Measurements from ENCODE around the gene INSR.

Gene INSR

DNA sequence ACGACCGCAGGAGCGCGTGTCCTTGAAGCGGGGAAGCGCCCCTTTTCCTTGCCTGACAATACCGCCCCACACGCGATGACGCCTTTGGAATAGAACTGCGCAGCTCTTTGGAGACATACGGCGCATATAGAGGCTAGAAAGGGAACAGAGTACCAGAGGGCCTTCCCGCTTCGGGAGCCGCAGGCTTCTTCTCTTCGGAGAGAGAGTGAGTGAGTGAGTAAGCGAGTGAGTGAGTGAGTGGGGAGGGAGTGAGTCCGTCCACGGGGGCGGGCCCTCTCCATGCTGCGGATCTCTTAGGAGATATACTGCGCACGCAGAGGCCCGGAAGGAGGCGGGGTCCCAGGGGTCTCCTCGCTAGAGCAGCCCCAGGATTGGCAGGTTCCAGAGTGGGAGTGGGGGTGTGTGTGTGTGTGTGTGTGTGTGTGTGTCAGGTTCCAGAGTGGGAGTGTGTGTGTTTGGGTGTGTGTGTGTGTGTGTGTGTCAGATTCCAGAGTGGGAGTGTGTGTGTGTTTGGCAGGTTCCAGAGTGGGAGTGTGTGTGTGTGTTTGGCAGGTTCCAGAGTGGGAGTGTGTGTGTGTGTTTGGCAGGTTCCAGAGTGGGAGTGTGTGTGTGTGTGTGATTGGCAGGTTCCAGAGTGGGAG lies 97.0 kb downstream of the INSR start:
- in situ Hi-C loops (cut with HindIII; ENCODE audit: low sequenced_read_pairs): no loop called here

DNA sequence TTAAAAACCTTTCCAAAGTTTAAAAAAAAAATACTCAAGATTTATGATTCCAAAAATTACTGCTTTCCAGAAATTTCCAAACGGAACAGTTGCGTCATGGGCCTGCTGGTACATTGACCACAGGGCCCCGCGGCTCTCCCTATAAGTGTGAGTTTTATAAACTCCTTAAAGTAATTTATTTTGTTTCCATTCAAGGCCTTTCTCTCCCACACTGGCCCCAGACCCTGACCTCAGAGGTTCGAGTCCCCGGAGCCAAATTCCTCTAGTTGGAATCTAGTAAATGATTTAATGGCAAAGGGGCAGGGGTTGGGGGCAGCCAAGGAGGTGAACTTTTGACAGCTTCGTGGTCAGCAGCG lies 97.5 kb downstream of the INSR start:
- in situ Hi-C loops (cut with HindIII; ENCODE audit: low sequenced_read_pairs): no loop called here

DNA sequence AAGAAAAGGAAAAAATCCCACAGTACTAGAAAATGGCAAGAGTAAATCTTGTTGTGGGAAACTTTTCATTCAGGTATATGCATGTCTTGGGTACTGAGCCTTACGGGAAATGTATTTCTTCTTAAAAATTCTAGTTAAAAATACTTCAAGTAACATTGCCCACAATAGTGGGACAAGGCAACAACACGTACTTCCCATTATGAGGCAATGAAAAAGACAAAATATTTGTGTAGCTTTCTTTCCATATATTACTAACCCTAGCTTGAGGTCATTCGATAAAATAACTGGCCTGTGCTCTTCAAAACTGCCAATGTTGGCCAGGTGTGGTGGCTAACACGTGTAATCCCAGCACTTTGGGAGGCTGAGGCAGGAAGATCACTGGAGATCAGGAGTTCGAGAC lies 99.2 kb downstream of the INSR start:
- in situ Hi-C loops (cut with HindIII; ENCODE audit: low sequenced_read_pairs): no loop called here

DNA sequence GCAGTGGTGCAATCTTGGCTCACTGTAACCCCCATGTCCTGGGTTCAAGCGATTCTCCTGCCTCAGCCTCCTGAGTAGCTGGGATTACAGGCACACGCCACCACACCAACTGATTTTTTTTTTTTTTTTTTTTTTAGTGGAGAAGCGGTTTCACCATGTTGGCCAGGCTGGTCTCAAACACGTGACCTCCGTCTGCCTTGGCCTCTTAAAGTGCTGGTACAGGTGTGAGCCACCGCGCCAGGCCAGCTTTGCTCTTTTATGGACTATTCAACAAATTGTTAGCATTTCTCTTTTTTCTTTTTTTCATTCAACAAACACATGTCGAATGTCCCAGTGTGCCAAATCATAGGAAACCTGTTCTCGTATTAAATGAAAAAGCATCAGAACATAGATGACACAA lies 99.6 kb downstream of the INSR start:
- in situ Hi-C loops (cut with HindIII; ENCODE audit: low sequenced_read_pairs): no loop called here

DNA sequence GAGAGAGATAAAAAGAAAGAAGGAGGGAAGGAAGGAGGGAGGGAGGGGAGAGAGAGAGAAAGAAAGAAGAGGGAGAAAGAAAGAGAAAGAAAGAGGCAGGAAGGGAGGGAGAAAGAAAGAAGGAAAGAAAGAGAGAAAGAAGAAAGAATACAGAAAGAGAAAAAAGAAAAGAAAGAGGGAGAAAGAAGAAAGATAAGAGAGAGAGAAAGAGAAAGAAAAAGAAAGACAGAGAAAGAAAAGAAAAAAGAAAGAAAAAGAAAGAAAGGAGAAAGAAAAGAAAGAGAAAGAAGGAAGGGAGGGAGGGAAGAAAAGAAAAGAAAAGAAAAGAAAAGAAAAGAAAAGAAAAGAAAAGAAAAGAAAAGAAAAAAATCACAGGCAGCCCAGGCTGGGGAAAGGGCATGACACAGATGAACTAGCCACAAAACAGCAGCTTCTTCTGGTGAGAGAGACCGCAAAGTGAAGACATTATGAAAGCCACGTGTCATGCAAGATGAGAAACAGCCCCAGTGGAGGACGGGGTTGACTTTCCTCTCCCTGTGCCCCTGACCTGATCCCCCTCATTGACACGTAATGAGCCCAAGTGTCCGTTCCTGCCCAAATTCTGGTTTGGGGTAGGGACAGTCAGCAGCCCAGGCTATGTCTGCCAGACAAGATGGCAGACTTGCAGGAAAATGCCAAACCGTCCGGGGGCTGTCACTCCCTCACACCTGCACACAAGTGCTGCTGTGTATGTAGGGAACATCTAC lies 102.1 kb downstream of the INSR start:
- in situ Hi-C loops (cut with HindIII; ENCODE audit: low sequenced_read_pairs): no loop called here

DNA sequence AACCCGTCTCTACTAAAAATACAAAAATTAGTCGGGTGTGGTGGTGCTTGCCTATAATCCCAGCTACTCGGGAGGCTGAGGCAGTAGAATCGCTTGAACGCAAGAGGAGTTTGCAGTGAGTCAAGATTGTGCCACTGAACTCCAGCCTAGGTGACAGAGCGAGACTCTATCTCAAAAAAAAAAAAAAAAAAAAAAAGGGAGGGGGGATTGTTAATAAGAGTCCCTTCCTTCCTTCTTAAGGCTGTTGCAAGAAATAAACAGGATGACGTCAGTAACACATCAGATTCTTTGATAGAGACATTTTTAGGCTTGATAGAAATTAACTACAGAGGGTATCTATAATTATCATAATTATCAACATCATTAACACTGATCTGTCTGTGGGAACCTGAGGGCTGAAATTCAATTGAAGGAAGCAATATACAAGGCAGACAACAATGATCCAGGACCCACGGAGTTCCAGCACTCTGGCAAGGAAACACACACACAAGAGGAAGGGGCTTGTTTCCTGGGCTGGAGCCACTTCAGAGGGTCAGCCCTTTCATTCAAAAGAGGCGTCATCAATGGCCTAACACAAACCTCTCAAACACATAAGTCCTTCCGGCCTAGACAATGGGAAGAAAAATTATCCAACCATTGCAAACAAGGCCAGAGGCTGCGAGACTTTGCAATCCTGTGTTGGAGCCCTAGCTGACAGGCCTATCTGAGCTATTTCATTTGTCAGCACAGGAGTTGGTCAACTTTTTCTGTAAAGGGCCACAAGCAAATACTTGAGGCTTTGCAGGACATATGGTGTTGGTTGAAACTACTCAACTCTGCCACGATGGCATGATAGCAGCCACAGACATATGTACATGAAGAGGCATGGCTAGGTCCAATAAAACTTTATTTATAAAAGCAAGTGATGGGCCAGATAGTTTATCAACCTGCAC lies 105.2 kb downstream of the INSR start:
- in situ Hi-C loops (cut with HindIII; ENCODE audit: low sequenced_read_pairs): no loop called here

DNA sequence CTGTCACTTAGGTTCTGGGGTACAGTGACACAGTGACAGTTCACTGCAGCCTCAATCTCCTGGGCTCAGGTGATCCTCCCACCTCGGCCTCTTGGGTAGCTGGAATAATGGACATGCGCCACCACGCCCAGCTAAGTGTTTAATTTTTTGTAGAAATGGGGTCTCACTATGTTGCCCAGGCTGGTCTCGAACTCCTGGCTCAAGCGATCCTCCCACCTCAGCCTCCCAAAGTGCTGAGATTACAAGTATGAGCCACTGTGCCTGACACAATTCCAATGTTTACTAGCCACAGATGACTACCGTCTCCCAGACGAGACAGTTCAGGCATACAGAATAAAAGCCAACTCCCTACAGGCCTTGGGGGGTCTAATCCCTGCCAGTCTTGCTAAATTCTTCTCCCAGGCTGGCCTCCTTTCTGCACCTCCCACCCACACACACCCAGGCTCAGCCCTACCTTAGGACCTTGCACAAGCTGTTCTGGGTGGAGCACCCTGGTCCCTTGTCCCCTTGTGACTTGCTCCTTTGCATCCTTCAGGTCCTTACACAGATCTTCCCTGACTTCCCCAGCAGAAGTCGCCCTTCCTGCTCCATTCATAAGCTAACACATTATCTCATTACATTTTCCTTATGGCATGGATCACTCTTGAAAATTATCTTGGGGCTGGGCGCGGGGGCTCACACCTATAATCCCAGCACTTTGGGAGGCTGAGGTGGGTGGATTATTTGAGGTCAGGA lies 106.4 kb downstream of the INSR start:
- in situ Hi-C loops (cut with HindIII; ENCODE audit: low sequenced_read_pairs): no loop called here

DNA sequence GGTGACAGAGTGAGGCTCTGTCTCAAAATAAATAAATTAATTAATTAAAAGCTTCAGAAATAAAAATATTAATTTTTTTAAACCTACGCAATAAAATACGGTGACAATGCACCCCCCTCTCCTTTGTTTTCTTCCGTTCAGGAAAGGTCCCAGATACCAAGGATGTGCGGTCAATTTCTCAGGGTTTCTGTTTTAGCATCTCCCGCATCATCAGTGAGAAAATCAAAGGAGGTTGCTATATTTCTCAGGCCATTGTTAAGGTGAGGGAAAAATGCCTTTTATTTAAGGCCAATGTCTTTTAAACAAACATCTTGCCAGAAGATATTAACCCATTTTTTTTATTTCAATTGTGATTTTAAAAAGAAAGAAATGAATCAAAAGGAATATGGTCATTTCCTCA lies 111.7 kb downstream of the INSR start:
- in situ Hi-C loops (cut with HindIII; ENCODE audit: low sequenced_read_pairs): no loop called here

DNA sequence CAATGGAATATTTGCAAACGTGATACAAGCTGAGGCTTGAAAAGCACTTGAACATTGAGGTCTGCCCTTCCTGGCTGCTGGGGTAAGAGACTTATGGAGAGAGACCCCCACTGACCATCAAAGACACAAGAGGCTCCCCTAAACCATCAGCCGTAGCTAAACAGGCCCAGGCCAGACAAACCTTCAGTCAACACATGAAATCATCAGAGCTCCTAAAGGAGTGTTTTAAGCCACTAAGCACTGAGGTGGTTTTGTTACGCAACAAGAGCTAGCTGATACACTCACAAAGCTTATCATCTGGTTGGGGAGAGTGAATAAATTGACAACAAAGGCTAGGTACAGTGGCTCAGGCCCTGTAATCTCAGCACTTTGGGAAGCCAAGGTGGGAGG lies 114.3 kb downstream of the INSR start:
- in situ Hi-C loops (cut with HindIII; ENCODE audit: low sequenced_read_pairs): no loop called here

DNA sequence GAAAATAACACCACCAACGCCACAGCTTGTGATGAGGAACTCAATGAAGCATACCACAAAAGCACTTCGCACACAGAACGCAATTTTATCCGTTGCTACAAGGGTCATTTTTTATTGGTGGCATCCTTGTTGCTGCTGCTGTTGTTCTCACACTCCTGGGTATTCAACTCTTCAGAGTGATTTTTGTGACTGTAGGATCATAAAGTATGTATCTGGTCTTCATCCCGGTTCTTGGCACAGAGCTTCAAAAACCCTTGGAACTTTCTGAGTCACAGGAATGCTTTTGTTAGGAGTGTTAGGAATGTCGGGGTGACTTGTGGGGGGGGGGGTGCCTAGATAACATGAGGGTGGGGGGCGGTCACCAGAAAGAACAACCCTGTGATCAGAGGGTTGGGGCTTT lies 116.3 kb downstream of the INSR start:
- in situ Hi-C loops (cut with HindIII; ENCODE audit: low sequenced_read_pairs): no loop called here

DNA sequence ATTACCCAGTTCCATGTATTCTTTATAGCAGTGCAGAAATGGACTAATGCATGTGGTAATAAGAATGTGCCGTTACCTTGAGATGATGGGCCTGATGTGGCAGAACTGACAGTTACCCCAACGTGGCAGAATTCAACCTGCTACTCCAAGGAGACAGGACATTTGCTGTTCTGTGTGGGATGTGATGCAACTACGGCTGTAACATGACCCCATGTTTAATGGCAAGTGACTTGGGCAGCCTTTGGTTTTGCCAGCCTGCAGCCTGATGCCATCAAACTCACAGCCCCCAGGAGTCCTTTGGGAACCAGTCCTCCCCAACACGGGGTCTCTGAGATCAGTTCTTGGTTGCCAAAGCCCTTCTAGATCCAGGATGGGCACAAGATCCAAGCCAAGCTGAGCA lies 117.4 kb downstream of the INSR start:
- in situ Hi-C loops (cut with HindIII; ENCODE audit: low sequenced_read_pairs): no loop called here

DNA sequence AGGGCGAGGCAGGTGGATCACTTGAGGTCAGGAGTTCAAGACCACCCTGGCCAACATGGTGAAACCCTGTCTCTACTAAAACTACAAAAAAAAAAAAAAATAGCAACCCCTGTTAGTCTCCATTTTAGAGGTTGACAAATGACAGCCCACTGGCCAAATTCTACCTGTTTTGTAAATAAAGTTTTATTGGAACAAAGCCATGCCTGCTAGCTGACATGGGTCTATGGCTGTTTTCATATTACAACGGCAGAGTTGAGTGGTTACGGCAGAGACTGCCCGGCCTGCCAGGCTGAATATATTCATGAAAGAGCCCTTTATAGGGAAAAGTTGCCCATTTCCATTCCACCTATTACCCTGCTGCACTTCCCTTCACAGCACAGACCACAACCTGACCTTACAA lies 121.4 kb downstream of the INSR start:
- in situ Hi-C loops (cut with HindIII; ENCODE audit: low sequenced_read_pairs): no loop called here

DNA sequence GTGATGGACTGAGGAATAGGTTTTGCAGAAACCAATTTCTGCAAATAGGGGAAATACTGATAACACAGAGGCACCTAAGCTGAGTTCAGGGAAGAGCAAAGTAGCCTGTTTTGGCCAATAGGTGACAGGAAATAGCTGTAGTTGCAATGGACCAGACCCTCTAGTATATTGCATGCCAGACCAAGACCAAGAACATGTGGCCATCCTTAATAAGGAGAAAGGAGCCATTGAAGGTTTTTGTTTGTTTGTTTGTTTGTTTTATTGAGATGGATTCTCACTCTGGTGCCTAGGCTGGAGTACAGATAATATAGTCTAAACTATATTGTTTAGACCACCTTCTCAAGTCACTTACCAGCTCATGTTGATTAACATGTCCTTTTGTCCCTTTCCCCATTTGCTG lies 123.2 kb downstream of the INSR start:
- in situ Hi-C loops (cut with HindIII; ENCODE audit: low sequenced_read_pairs): no loop called here

DNA sequence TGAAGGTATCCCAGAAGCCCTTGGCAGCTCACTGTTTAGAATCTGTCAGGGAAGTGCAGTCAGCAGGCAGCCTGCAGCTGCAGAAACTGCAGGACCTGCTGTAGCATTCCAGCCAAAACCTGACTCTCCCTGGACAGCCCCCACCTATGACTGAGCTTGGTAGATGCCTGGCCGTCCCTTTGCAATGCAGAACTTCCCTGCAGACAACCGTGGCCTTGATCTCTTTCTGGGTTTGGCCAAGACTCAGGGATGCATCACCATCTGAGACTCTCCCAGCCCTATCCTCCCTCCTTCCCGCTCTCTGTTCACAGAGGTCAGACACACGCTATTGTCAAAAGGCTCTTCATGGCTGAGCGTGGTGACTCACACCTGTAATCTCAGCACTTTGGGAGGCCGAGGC lies 125.3 kb downstream of the INSR start:
- in situ Hi-C loops (cut with HindIII; ENCODE audit: low sequenced_read_pairs): no loop called here

DNA sequence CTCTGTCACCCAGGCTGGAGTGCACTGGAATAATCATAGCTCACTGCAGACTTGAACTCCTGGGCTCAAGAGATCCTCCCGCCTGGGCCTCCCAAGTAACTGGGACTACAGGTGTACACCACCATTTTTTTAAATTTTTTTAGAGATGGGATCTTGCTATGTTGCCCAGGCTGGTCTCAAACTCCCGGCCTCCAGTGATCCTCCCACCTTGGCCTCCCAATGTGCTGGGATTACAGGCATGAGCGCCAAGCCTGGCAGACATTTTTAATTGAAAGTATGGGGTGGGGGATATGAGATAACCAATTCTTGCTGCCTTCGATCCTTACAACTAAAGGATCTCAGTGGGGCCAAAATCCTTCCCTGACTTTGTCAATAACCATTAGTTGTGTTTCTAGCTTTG lies 132.9 kb downstream of the INSR start:
- in situ Hi-C loops (cut with HindIII; ENCODE audit: low sequenced_read_pairs): no loop called here

DNA sequence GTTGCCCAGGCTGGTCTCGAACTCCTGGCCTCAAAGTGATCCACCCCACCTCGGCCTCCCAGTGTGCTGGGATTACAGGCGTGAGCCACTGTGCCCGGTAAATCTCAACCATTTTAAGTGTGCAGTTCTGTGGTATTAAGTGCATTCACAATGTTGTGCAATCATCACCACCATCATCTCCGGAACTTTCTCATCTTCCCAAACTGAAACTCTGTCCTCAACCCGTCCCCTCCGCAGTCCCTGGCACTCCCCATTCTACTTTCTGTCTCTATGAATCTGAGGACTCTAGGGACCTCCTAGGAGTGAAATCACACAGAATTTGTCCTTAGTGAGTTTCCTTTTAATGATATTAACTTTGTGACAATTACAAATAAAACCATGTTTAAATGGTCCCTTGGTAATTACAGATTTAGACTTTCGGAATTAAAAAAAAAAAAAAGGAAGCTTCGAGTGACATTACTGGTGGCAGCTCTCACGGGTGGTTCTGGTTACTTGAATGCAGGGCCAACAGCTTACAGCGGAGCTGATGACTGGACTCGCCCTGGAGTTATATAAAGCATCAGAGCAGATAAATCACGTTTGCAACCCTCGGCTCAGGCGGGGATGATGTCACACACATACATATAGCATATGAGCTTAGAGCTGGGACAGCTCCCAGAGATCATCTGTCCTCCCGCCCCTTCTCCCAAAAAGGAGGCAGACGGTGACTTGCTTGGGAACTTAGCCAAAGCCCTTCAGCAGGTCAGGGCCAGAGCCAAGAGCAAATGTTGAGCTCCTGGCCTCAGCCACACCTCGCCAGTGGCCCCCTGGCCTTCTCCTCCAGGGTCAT lies 134.9 kb downstream of the INSR start:
- in situ Hi-C loops (cut with HindIII; ENCODE audit: low sequenced_read_pairs): no loop called here

DNA sequence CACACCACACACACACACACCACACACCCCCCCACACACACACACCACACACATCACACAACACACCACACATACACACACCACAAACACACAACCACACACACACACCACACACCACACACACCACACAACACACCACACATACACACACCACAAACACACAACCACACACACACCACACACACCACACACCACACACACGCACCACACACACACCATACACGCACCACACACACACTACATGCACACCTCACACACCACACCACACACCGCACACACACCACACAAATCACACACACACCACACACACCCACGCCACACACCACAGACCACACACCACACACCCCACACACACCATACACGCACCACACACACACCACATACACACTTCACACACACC lies 141.2 kb downstream of the INSR start:
- in situ Hi-C loops (cut with HindIII; ENCODE audit: low sequenced_read_pairs): no loop called here

DNA sequence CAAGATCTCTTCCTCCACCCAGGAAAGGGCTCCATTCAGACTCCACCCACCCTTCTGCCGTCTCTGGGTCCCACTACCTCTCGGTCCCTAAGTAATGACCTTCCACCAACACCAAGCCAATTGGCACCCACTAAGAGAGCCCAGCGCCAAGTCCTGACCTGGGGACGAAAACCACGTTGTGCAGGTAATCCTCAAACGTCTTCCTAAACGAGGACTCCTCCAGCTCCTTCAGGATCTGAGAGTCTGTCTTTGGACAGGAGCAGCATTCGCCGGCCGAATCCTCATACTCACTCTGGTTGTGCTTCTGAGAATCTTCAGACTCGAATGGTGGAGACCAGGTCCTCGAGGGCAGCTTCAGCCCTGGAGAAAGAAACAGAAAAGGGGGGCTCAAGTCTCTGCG lies 141.6 kb downstream of the INSR start:
- in situ Hi-C loops (cut with HindIII; ENCODE audit: low sequenced_read_pairs): no loop called here

DNA sequence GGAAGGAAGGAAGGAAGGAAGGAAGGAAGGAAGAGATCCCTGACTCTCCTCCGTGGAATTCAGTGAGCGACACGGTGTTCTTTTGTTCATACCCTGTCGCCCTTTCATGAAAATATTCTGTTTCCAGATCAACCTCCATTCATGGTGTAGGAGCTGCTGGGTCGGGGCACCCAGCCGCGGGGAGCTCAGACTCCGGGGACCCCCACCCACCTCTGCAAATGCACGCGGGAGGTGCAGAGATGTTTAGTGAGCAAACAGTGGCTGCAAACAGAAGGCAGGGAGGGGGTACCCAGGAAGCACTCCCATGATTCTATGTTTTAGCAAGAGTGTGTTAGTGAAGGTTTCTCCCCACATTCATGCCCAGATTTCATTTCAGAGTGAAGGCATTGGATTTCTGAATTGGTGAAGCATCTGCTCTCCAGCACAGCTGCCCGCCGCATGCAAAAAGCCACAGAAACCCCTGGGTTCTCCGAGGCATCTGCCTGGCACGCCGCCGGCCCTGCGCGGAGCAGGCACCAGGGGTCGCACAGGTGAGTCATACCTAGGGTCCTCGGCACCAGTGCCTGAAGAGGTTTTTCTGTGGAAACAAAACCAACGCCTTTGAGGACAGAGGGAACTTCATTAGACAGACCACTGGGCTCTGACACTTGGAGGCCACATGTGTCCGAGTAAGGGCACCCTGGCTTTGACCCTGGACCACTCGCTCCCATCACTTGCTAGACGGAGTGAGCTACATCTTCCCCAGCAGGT lies 144.1 kb downstream of the INSR start:
- in situ Hi-C loops (cut with HindIII; ENCODE audit: low sequenced_read_pairs): no loop called here

Data from DLD1 (cell line).